ENCODE results near the gene CARD18. TPM values are rescaled to one million over a fixed set of nuclear protein-coding genes. Genes with fewer than 3 reads are reported as not detected.
"Not testable (repeated sequence)": the region's sequence is repeated elsewhere in the genome, so short reads cannot be mapped to it uniquely, and the experiment has no call there.

Gene CARD18
- total RNA-seq, 1 experiment from 2014 or later, result not detected

DNA sequence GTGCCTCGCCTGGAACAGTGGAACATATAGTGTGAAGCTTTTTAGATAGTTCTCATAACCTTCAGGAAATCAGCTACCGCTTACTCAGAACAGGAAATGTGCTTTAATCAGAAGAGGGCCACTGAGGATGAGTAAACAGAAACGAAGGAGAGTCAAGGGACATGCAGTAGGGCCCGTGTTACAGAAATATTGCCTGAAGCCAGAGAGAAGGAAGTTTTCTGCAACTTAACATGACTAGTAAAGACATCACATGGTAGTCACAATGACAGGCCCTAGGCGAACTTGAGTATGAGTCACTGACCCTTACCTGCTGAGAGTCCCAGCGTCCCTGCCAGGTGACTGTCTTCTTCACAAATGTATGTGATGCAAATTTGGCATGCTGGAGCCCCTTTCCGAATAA is 39.4 kb downstream of the CARD18 start (continued):
- TF ChIP-seq ARID4B (CRISPR knock-in tag; IDR thresholded peaks at IDR 0.05; ENCODE audit: borderline replicate concordance) (no peak), JAZF1 (CRISPR knock-in tag; IDR thresholded peaks at IDR 0.05) (no peak), MLX (CRISPR knock-in tag; IDR thresholded peaks at IDR 0.05) (no peak), TEAD4 (CRISPR knock-in tag; IDR thresholded peaks at IDR 0.05) (no peak), NFYB (CRISPR knock-in tag; conservative IDR thresholded peaks at IDR 0.05; ENCODE audit: low read depth) (no peak), USF1 (CRISPR knock-in tag; IDR thresholded peaks at IDR 0.05) (no peak), TP53 (CRISPR knock-in tag; IDR thresholded peaks at IDR 0.05) (no peak), ERG (CRISPR knock-in tag; IDR thresholded peaks at IDR 0.05) (no peak)
- TF ChIP-seq, protein P1, sequence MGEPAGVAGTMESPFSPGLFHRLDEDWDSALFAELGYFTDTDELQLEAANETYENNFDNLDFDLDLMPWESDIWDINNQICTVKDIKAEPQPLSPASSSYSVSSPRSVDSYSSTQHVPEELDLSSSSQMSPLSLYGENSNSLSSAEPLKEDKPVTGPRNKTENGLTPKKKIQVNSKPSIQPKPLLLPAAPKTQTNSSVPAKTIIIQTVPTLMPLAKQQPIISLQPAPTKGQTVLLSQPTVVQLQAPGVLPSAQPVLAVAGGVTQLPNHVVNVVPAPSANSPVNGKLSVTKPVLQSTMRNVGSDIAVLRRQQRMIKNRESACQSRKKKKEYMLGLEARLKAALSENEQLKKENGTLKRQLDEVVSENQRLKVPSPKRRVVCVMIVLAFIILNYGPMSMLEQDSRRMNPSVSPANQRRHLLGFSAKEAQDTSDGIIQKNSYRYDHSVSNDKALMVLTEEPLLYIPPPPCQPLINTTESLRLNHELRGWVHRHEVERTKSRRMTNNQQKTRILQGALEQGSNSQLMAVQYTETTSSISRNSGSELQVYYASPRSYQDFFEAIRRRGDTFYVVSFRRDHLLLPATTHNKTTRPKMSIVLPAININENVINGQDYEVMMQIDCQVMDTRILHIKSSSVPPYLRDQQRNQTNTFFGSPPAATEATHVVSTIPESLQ (CRISPR knock-in tag; IDR thresholded peaks at IDR 0.05), result no peak
- TF ChIP-seq, protein P2, sequence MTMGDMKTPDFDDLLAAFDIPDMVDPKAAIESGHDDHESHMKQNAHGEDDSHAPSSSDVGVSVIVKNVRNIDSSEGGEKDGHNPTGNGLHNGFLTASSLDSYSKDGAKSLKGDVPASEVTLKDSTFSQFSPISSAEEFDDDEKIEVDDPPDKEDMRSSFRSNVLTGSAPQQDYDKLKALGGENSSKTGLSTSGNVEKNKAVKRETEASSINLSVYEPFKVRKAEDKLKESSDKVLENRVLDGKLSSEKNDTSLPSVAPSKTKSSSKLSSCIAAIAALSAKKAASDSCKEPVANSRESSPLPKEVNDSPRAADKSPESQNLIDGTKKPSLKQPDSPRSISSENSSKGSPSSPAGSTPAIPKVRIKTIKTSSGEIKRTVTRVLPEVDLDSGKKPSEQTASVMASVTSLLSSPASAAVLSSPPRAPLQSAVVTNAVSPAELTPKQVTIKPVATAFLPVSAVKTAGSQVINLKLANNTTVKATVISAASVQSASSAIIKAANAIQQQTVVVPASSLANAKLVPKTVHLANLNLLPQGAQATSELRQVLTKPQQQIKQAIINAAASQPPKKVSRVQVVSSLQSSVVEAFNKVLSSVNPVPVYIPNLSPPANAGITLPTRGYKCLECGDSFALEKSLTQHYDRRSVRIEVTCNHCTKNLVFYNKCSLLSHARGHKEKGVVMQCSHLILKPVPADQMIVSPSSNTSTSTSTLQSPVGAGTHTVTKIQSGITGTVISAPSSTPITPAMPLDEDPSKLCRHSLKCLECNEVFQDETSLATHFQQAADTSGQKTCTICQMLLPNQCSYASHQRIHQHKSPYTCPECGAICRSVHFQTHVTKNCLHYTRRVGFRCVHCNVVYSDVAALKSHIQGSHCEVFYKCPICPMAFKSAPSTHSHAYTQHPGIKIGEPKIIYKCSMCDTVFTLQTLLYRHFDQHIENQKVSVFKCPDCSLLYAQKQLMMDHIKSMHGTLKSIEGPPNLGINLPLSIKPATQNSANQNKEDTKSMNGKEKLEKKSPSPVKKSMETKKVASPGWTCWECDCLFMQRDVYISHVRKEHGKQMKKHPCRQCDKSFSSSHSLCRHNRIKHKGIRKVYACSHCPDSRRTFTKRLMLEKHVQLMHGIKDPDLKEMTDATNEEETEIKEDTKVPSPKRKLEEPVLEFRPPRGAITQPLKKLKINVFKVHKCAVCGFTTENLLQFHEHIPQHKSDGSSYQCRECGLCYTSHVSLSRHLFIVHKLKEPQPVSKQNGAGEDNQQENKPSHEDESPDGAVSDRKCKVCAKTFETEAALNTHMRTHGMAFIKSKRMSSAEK (CRISPR knock-in tag; IDR thresholded peaks at IDR 0.05; ENCODE audit: borderline replicate concordance), result no peak

- H3K9me3 Mint-ChIP-seq; POLR2A ChIA-PET; H3K27me3 Mint-ChIP-seq (ENCODE audit: low read depth); DNase-seq (ENCODE audit: low spot score); H3K36me3 Mint-ChIP-seq; CTCF ChIA-PET; H3K27ac Mint-ChIP-seq; H3K4me3 Mint-ChIP-seq; ATAC-seq: not testable (repeated sequence)
- H3K4me1 Mint-ChIP-seq, result peaks cover 23% of the 10 kb centered on the region
These were observed 40.0 kb downstream of the CARD18 start for GRCh38 chr11:105099594-105099993.

All from WTC11 (cell line).